BE2C (cell line): ENCODE data around the gene ANKRD28.

Source experiments
- DNase-seq: peaks from one replicate; pipeline ENCODE4 v3.0.0-alpha.2; 2020
- H3K27me3 ChIP-seq: fragments of 250-450 bp; sonication (Bioruptor Pico); 2 replicates; pipeline ENCODE4 v1.5.1; 2020; ENCODE audit warnings: mild to moderate bottlenecking
- H3K36me3 ChIP-seq: fragments of 250-450 bp; sonication (Bioruptor Pico); 2 replicates; pipeline ENCODE4 v1.5.1; 2020; ENCODE audit warnings: mild to moderate bottlenecking
- H3K4me1 ChIP-seq: fragments of 250-450 bp; sonication (Bioruptor Pico); 2 replicates; pipeline ENCODE4 v1.5.1; 2020
- H3K4me3 ChIP-seq: 2 replicates; pipeline ENCODE4 v1.5.1; 2011; ENCODE audit warnings: low read depth, low read length
- H3K9me3 ChIP-seq: fragments of 250-450 bp; sonication (Bioruptor Pico); 2 replicates; pipeline ENCODE4 v1.5.1; 2020
- TF ChIP-seq, protein P1 (sequence below): IDR thresholded peaks from 2 replicates; pipeline ENCODE4 v1.5.1; 2012; ENCODE audit warnings: mild to moderate bottlenecking, low read depth, low read length

Gene ANKRD28

DNA sequence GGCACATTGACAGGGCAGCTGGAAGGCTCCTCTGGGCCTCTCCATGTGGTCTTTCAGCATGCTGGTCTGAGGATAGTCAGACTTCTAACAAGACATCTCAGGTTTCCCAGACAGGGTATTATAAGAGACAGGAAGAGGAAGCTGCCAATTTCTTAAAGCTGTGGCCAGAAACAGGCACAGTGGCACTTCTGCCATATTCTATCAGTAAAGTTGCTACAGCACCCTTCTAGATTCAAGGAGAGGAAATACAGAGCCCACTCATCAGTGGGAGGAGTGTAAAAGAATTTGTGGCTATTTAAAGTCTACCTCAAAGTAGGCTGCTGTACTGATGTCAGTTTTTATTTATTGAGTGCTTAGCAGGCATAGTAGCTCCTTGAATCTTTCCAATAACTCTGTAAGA lies 140.8 kb downstream of the ANKRD28 start:
- H3K4me3 ChIP-seq: no peak overlapping the region

DNA sequence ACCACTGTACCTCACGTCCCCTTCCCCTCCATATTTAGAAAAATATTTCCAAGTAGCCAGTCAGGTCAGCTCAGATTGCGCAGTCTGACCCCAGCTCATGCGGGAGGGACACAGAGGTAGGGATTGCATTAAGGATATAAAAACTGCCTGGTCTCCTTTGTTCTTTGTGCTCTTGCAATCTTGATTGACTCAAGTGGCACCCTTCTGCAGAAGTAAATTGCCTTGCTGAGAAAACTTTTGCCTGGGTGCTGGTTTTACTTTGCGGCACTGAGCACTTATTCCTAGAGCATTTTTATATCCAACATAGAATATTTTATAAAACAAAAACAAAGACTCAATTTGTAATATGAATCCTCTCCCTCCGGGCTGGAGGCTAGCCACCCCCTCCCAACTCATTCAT lies 141.4 kb downstream of the ANKRD28 start:
- H3K4me1 ChIP-seq: no peaks in the 10 kb centered on the region
- H3K36me3 ChIP-seq: no peaks in the 10 kb centered on the region
- H3K9me3 ChIP-seq: no peaks in the 10 kb centered on the region
- DNase-seq: no peak
- TF ChIP-seq, protein P1, sequence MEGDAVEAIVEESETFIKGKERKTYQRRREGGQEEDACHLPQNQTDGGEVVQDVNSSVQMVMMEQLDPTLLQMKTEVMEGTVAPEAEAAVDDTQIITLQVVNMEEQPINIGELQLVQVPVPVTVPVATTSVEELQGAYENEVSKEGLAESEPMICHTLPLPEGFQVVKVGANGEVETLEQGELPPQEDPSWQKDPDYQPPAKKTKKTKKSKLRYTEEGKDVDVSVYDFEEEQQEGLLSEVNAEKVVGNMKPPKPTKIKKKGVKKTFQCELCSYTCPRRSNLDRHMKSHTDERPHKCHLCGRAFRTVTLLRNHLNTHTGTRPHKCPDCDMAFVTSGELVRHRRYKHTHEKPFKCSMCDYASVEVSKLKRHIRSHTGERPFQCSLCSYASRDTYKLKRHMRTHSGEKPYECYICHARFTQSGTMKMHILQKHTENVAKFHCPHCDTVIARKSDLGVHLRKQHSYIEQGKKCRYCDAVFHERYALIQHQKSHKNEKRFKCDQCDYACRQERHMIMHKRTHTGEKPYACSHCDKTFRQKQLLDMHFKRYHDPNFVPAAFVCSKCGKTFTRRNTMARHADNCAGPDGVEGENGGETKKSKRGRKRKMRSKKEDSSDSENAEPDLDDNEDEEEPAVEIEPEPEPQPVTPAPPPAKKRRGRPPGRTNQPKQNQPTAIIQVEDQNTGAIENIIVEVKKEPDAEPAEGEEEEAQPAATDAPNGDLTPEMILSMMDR: no peak
- H3K4me3 ChIP-seq: no peak overlapping the region
- H3K27me3 ChIP-seq: no peaks in the 10 kb centered on the region

More for the DNA sequence above, 140.8 kb downstream of the ANKRD28 start:
- Histone ChIP-seq H3K36me3 (no peaks in the 10 kb centered on the region), H3K9me3 (no peaks in the 10 kb centered on the region), H3K4me1 (no peaks in the 10 kb centered on the region), H3K27me3 (no peaks in the 10 kb centered on the region)
- no peak for DNase-seq
- TF ChIP-seq, protein P1: no peak

DNA sequence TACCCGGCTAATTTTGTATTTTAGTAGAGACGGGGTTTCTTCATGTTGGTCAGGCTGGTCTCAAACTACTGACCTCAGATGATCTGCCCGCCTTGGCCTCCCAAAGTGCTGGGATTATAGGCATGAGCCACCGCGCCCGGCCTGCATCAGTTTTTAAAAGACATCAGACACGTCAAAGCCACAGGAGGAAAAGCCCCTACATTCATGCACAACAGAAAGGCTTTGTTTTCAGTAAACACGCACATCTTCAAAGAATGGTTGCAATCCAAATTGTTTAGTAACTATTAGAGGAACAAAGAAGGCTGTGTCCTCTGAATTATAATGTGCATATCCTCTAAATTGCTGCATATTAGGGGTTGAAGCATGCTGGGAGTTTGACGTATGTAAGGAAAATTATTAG lies 142.9 kb downstream of the ANKRD28 start:
- Histone ChIP-seq H3K36me3 (no peaks in the 10 kb centered on the region), H3K9me3 (no peaks in the 10 kb centered on the region), H3K27me3 (no peaks in the 10 kb centered on the region), H3K4me3 (no peak overlapping the region), H3K4me1 (no peaks in the 10 kb centered on the region)
- DNase-seq: no peak
- TF ChIP-seq, protein P1: no peak

DNA sequence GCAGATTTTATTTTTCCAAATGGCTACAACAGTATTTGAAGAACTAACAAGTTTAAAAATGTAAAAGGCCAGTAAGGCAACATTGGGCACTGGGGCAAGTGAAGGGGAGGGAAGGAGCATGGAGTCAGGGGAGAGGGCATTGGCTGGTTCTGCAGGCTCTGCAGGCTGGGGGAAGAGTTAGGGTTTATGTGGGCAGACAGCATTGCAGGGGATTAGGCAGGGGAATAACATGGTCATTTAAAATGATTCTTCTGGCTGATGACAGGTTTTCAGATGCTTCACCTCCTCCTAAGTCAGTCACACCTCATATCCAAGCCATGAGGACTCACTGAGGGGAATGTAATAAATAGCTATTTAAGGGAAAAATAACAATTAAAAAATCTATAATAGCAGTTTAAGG lies 143.7 kb downstream of the ANKRD28 start:
- Histone ChIP-seq H3K36me3 (no peaks in the 10 kb centered on the region), H3K9me3 (no peaks in the 10 kb centered on the region), H3K27me3 (no peaks in the 10 kb centered on the region), H3K4me3 (no peak overlapping the region), H3K4me1 (no peaks in the 10 kb centered on the region)
- DNase-seq: no peak
- TF ChIP-seq, protein P1: no peak

DNA sequence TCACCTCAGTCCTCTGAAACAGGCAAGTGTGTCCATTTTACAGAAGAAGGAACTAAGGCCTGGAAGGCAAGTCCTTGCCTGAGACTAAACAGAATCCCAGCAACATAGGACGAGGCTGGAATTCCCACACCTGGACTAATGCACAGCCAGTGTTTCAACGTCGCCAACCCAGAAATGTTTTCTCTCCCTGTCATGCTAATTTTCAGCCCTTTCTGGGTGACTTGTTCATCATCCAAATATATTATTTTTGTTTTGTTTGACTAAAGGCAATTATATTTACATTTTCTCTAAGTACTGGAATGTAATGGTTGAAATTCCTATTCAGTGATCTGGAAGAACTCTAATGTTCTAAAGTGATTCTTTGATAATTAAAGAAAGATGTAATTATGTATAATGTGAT lies 144.5 kb downstream of the ANKRD28 start:
- H3K4me3 ChIP-seq: no peak overlapping the region
- no peaks in the 10 kb centered on the region for H3K27me3 ChIP-seq
- H3K36me3 ChIP-seq: no peaks in the 10 kb centered on the region
- no peaks in the 10 kb centered on the region for H3K4me1 ChIP-seq
- TF ChIP-seq, protein P1: no peak
- no peak for DNase-seq
- H3K9me3 ChIP-seq: no peaks in the 10 kb centered on the region

DNA sequence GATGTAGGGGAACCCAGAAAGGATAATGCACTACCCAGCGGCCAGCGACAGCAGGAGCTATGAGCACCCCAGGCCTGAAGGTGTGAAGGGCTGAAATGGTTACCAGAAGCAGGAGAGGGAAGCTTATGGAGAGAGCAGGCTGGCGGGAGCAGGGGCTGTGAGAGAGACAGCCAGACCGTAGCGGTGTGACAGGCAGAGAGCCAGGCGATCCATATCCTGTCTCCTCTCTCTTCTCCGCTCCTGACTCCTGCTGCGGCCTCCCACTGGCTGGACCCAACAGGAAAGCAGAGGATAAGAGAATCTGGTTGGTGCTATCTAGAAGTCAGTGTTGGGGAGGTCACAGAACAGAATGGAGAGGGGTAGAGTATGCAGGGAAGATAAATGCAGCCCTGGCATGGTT lies 146.4 kb downstream of the ANKRD28 start:
- TF ChIP-seq, protein P1: no peak

More for the DNA sequence above, 146.4 kb downstream of the ANKRD28 start:
- no peaks in the 10 kb centered on the region for H3K4me1 ChIP-seq
- H3K27me3 ChIP-seq: no peaks in the 10 kb centered on the region
- H3K9me3 ChIP-seq: no peaks in the 10 kb centered on the region
- H3K4me3 ChIP-seq: no peak overlapping the region
- DNase-seq: no peak
- H3K36me3 ChIP-seq: no peaks in the 10 kb centered on the region
